Measurements from ENCODE around the gene SSBP3.

- TF ChIP-seq CTCF (optimal IDR thresholded peaks at IDR 0.05 in 1 of 3, IDR thresholded peaks at IDR 0.05 in 1 of 3, conservative IDR thresholded peaks at IDR 0.05 in 1 of 3; ENCODE audit: extremely low read depth in 1 of 3, insufficient read depth in 2 of 3, low read length in 3 of 3), result no peak
- no peak for TF ChIP-seq EZH2 (IDR thresholded peaks at IDR 0.05; ENCODE audit: low read length)
Observed at GRCh38 chr1:54387419-54387818, 18.8 kb downstream of the SSBP3 start.
